Measurements from ENCODE around the gene VGLL1. TPM values are rescaled to one million over a fixed set of nuclear protein-coding genes. Genes with fewer than 3 reads are reported as not detected.

Gene VGLL1, protein sequence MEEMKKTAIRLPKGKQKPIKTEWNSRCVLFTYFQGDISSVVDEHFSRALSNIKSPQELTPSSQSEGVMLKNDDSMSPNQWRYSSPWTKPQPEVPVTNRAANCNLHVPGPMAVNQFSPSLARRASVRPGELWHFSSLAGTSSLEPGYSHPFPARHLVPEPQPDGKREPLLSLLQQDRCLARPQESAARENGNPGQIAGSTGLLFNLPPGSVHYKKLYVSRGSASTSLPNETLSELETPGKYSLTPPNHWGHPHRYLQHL
- 0.03 TPM for polyA plus RNA-seq (2013, experiment 1 of 2)
- polyA plus RNA-seq (2013, experiment 2 of 2) = not detected

DNA sequence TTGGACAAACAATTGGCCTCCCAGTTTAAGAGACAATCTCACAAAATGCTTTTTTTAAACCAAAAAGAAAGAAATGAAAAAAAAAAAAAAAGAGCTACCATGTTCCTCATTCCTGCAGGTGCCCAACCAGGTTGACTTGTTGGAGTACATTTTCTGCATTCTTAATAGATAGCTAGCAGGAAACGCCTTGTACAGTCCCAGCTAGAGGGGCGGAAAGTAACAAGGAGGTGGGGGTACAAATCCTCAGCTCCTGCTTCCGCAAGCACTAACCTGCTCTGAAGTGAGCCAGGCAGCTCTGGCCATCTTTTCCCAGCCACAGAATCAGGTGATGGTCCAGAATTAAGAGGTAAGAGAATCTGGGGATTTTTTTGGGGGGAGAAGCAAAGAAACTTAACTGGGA is at the start of gene VGLL1:
VGLL1 (plus strand) TSS at position 265 of the 400 bp plus-strand sequence. CDS start 3,806 bp downstream, outside the sequence.
- no peak within 1 kb of the TSS for H2BK15ac ChIP-seq (replicated peaks; ENCODE audit: low read depth)
- H2AK5ac ChIP-seq (ENCODE audit: low read length) = no peak within 1 kb of the TSS
- H3K79me1 ChIP-seq (ENCODE audit: low read length) = no peaks in the 10 kb centered on the region
- no peak within 1 kb of the TSS for H3K4ac ChIP-seq (ENCODE audit: low read depth, low read length)
- H4K8ac ChIP-seq (ENCODE audit: low read depth, low read length) = no peak within 1 kb of the TSS
- H3K23ac ChIP-seq (ENCODE audit: low read length) = no peak within 1 kb of the TSS
- H4K5ac ChIP-seq (ENCODE audit: low read length) = no peak within 1 kb of the TSS
- H3K79me2 ChIP-seq (ENCODE audit: control insufficient read depth, insufficient read depth, low read length) = no peaks in the 10 kb centered on the region
- no peaks in the 10 kb centered on the region for H3K36me3 ChIP-seq (ENCODE audit: control insufficient read depth, insufficient read depth, low read length)
- no peak within 1 kb of the TSS for H3K56ac ChIP-seq (ENCODE audit: low read length)
- no CpG with 5 or more reads among the region's 3 CpGs for WGBS (ENCODE audit: extremely low coverage, insufficient coverage, low lambda C conversion rate)
- no peak within 1 kb of the TSS for H2BK5ac ChIP-seq (ENCODE audit: low read length)
- no peak within 1 kb of the TSS for H3K18ac ChIP-seq (ENCODE audit: low read length)
- H3K4me1 ChIP-seq (ENCODE audit: control insufficient read depth, low read depth, low read length) = no peaks in the 10 kb centered on the region
- no peak for DNase-seq
- no peak within 1 kb of the TSS for H2BK120ac ChIP-seq (ENCODE audit: low read depth, low read length)
- H3K4me2 ChIP-seq (ENCODE audit: low read length) = no peak within 1 kb of the TSS
- H3K27ac ChIP-seq (ENCODE audit: low read depth, low read length) = no peak within 1 kb of the TSS
- H3K4me3 ChIP-seq (ENCODE audit: low read length) = no peak within 1 kb of the TSS
- H3K9ac ChIP-seq (ENCODE audit: low read length) = no peak within 1 kb of the TSS
- H3K27me3 ChIP-seq (ENCODE audit: insufficient read depth, low read length, poor library complexity) = no peaks in the 10 kb centered on the region

DNA sequence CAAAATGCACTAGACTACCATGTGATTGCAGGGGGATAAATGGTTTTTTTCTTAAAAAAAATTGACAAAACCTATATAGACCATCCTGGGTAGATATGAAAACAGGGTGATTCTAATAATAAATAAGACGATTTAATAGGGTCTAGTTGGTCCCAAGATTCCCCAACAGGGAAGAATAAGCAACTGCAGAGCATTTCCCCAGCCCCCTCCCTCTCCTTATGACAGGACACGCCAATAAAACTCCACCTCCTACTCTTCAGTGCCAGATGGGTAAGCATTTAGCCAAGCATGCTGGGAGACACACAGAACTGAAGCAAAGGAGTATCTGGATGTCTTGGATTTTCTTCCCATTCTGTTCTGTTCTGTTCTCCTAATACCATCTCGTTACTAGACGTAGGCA is 44.4 kb upstream of the VGLL1 start, which contains the start of gene BRS3:
BRS3 (plus strand) TSS at position 301 of the 400 bp plus-strand sequence. CDS start 168 bp downstream, outside the sequence.
- no peak within 1 kb of the TSS for H4K8ac ChIP-seq (ENCODE audit: low read depth, low read length)
- no peaks in the 10 kb centered on the region for H3K36me3 ChIP-seq (ENCODE audit: control insufficient read depth, insufficient read depth, low read length)
- WGBS (ENCODE audit: extremely low coverage, insufficient coverage, low lambda C conversion rate) = no CpG with 5 or more reads among the region's 4 CpGs

DNA sequence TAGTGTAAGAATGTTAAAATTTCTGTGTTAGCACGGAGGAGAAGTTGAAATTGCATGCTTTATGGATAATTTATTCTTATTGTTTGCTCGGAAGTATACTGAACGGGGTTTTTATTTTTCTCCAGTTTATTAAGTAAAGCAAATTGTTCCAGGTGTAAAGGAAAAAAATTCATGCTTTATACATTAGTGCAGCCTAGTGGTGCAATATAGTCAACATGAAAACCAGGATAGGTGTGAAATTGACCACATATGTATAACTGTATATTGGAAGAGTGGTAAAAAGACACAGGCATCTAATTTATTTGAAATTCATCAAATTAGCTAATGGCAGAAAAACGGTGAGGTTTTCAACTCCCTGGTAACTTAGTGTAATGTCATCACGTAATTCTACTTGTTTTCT is 43.3 kb upstream of the VGLL1 start:
- DNase-seq = no peak
- H3K9ac ChIP-seq (ENCODE audit: low read length) = no peak overlapping the region
- no peaks in the 10 kb centered on the region for H3K79me2 ChIP-seq (ENCODE audit: control insufficient read depth, insufficient read depth, low read length)
- no peak overlapping the region for H2AK5ac ChIP-seq (ENCODE audit: low read length)
- H3K79me1 ChIP-seq (ENCODE audit: low read length) = no peaks in the 10 kb centered on the region
- H2BK15ac ChIP-seq (replicated peaks; ENCODE audit: low read depth) = no peak overlapping the region
- 100% methylated on average over 1 of the region's 5 CpGs for WGBS (ENCODE audit: extremely low coverage, insufficient coverage, low lambda C conversion rate)
- H3K27ac ChIP-seq (ENCODE audit: low read depth, low read length) = no peak overlapping the region
- no peaks in the 10 kb centered on the region for H3K4me1 ChIP-seq (ENCODE audit: control insufficient read depth, low read depth, low read length)
- H4K8ac ChIP-seq (ENCODE audit: low read depth, low read length) = no peak overlapping the region
- no peak overlapping the region for H3K4me3 ChIP-seq (ENCODE audit: low read length)
- H3K4me2 ChIP-seq (ENCODE audit: low read length) = no peak overlapping the region
- H3K18ac ChIP-seq (ENCODE audit: low read length) = no peak overlapping the region
- no peaks in the 10 kb centered on the region for H3K36me3 ChIP-seq (ENCODE audit: control insufficient read depth, insufficient read depth, low read length)
- no peak overlapping the region for H2BK120ac ChIP-seq (ENCODE audit: low read depth, low read length)
- no peak overlapping the region for H3K23ac ChIP-seq (ENCODE audit: low read length)
- no peak overlapping the region for H4K5ac ChIP-seq (ENCODE audit: low read length)
- no peak overlapping the region for H2BK5ac ChIP-seq (ENCODE audit: low read length)
- no peak overlapping the region for H3K4ac ChIP-seq (ENCODE audit: low read depth, low read length)
- H3K56ac ChIP-seq (ENCODE audit: low read length) = no peak overlapping the region
- H3K27me3 ChIP-seq (ENCODE audit: insufficient read depth, low read length, poor library complexity) = no peaks in the 10 kb centered on the region

More for the DNA sequence above, 44.4 kb upstream of the VGLL1 start, which contains the start of gene BRS3:
- H2BK5ac ChIP-seq (ENCODE audit: low read length) = no peak within 1 kb of the TSS
- no peak within 1 kb of the TSS for H2BK15ac ChIP-seq (replicated peaks; ENCODE audit: low read depth)
- no peaks in the 10 kb centered on the region for H3K79me1 ChIP-seq (ENCODE audit: low read length)
- no peak for DNase-seq
- no peak within 1 kb of the TSS for H3K4me3 ChIP-seq (ENCODE audit: low read length)
- no peak within 1 kb of the TSS for H3K9ac ChIP-seq (ENCODE audit: low read length)
- no peaks in the 10 kb centered on the region for H3K27me3 ChIP-seq (ENCODE audit: insufficient read depth, low read length, poor library complexity)
- no peak within 1 kb of the TSS for H4K5ac ChIP-seq (ENCODE audit: low read length)
- H3K4me2 ChIP-seq (ENCODE audit: low read length) = no peak within 1 kb of the TSS
- no peak within 1 kb of the TSS for H3K27ac ChIP-seq (ENCODE audit: low read depth, low read length)
- no peak within 1 kb of the TSS for H2AK5ac ChIP-seq (ENCODE audit: low read length)
- no peak within 1 kb of the TSS for H3K18ac ChIP-seq (ENCODE audit: low read length)
- no peak within 1 kb of the TSS for H3K23ac ChIP-seq (ENCODE audit: low read length)
- H2BK120ac ChIP-seq (ENCODE audit: low read depth, low read length) = no peak within 1 kb of the TSS
- no peak within 1 kb of the TSS for H3K56ac ChIP-seq (ENCODE audit: low read length)
- H3K4ac ChIP-seq (ENCODE audit: low read depth, low read length) = no peak within 1 kb of the TSS
- H3K79me2 ChIP-seq (ENCODE audit: control insufficient read depth, insufficient read depth, low read length) = no peaks in the 10 kb centered on the region
- no peaks in the 10 kb centered on the region for H3K4me1 ChIP-seq (ENCODE audit: control insufficient read depth, low read depth, low read length)

DNA sequence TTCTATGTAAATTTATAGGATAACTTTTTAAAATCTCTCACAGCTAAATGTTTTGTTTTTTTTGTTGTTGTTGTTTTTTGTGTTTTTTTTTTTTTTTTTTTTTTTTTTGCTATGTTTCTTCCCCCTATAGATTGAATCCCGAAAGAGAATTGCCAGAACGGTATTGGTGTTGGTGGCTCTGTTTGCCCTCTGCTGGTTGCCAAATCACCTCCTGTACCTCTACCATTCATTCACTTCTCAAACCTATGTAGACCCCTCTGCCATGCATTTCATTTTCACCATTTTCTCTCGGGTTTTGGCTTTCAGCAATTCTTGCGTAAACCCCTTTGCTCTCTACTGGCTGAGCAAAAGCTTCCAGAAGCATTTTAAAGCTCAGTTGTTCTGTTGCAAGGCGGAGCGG is 40.2 kb upstream of the VGLL1 start:
- no peak overlapping the region for H3K56ac ChIP-seq (ENCODE audit: low read length)
- H3K36me3 ChIP-seq (ENCODE audit: control insufficient read depth, insufficient read depth, low read length) = no peaks in the 10 kb centered on the region
- H3K23ac ChIP-seq (ENCODE audit: low read length) = no peak overlapping the region
- no peak overlapping the region for H3K18ac ChIP-seq (ENCODE audit: low read length)
- no peak overlapping the region for H3K4me3 ChIP-seq (ENCODE audit: low read length)
- H3K4ac ChIP-seq (ENCODE audit: low read depth, low read length) = no peak overlapping the region
- no peak overlapping the region for H2AK5ac ChIP-seq (ENCODE audit: low read length)
- H4K5ac ChIP-seq (ENCODE audit: low read length) = no peak overlapping the region
- H4K8ac ChIP-seq (ENCODE audit: low read depth, low read length) = no peak overlapping the region
- H3K27ac ChIP-seq (ENCODE audit: low read depth, low read length) = no peak overlapping the region
- no peak overlapping the region for H3K4me2 ChIP-seq (ENCODE audit: low read length)
- DNase-seq = peak; percentile 16
- no peak overlapping the region for H2BK5ac ChIP-seq (ENCODE audit: low read length)
- H3K79me2 ChIP-seq (ENCODE audit: control insufficient read depth, insufficient read depth, low read length) = no peaks in the 10 kb centered on the region
- no peak overlapping the region for H3K9ac ChIP-seq (ENCODE audit: low read length)
- H3K27me3 ChIP-seq (ENCODE audit: insufficient read depth, low read length, poor library complexity) = no peaks in the 10 kb centered on the region
- no peak overlapping the region for H2BK15ac ChIP-seq (replicated peaks; ENCODE audit: low read depth)
- no CpG with 5 or more reads among the region's 6 CpGs for WGBS (ENCODE audit: extremely low coverage, insufficient coverage, low lambda C conversion rate)
- H2BK120ac ChIP-seq (ENCODE audit: low read depth, low read length) = no peak overlapping the region
- no peaks in the 10 kb centered on the region for H3K79me1 ChIP-seq (ENCODE audit: low read length)
- no peaks in the 10 kb centered on the region for H3K4me1 ChIP-seq (ENCODE audit: control insufficient read depth, low read depth, low read length)

DNA sequence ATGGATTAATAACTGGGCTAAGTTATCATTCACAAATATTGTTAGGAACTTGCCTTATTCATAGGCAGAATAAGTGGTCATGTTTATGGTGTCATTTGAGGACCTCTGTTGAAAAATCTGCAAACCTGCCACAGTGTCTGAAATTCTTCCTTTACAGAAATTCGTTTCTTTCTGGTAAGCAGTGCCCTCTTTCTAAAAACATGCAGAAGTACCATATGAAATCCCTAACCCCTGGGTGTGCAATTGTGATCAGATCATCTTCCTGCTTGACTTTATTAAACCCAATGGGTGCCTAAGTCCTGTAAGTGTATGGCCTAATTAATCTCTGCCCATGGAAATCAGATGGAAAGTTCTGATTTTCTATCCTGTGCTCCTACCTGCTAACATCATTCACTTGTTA is 39.0 kb upstream of the VGLL1 start:
- H3K27me3 ChIP-seq (ENCODE audit: insufficient read depth, low read length, poor library complexity) = no peaks in the 10 kb centered on the region
- H2AK5ac ChIP-seq (ENCODE audit: low read length) = no peak overlapping the region
- no peak overlapping the region for H3K4me3 ChIP-seq (ENCODE audit: low read length)
- no peak overlapping the region for H3K18ac ChIP-seq (ENCODE audit: low read length)
- no peak overlapping the region for H3K23ac ChIP-seq (ENCODE audit: low read length)
- no peaks in the 10 kb centered on the region for H3K79me1 ChIP-seq (ENCODE audit: low read length)
- no peaks in the 10 kb centered on the region for H3K4me1 ChIP-seq (ENCODE audit: control insufficient read depth, low read depth, low read length)
- no peaks in the 10 kb centered on the region for H3K36me3 ChIP-seq (ENCODE audit: control insufficient read depth, insufficient read depth, low read length)
- H3K27ac ChIP-seq (ENCODE audit: low read depth, low read length) = no peak overlapping the region
- no peak overlapping the region for H2BK5ac ChIP-seq (ENCODE audit: low read length)
- no peak overlapping the region for H3K4me2 ChIP-seq (ENCODE audit: low read length)
- no peaks in the 10 kb centered on the region for H3K79me2 ChIP-seq (ENCODE audit: control insufficient read depth, insufficient read depth, low read length)
- no CpG with 5 or more reads among the region's 1 CpG for WGBS (ENCODE audit: extremely low coverage, insufficient coverage, low lambda C conversion rate)
- no peak overlapping the region for H4K5ac ChIP-seq (ENCODE audit: low read length)
- H3K9ac ChIP-seq (ENCODE audit: low read length) = no peak overlapping the region
- H4K8ac ChIP-seq (ENCODE audit: low read depth, low read length) = no peak overlapping the region
- H3K56ac ChIP-seq (ENCODE audit: low read length) = no peak overlapping the region
- H2BK120ac ChIP-seq (ENCODE audit: low read depth, low read length) = no peak overlapping the region
- no peak for DNase-seq
- no peak overlapping the region for H3K4ac ChIP-seq (ENCODE audit: low read depth, low read length)
- H2BK15ac ChIP-seq (replicated peaks; ENCODE audit: low read depth) = no peak overlapping the region

DNA sequence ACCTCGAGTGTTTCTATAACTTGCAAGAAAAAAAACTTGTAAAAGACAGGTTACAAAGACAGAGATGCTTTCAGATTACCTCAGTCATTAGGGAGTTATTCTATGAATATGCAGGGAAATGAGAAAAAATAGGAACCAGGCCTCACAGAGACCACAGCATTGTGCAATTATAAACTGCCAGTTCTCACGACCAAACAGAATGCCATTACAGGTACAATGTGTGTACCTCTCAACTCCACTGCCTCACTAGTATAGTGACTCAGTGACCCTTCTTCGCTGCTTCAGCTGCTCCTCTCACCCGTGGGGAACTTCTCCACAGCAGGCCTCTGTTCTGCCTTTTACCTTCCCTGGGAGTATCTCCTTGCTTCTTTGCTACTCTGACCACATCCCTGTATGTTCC is 37.0 kb upstream of the VGLL1 start:
- no CpG with 5 or more reads among the region's 4 CpGs for WGBS (ENCODE audit: extremely low coverage, insufficient coverage, low lambda C conversion rate)
- peaks cover 3% of the 10 kb centered on the region for H3K79me2 ChIP-seq (ENCODE audit: control insufficient read depth, insufficient read depth, low read length)
- no peak overlapping the region for H3K4me3 ChIP-seq (ENCODE audit: low read length)
- H3K4me2 ChIP-seq (ENCODE audit: low read length) = no peak overlapping the region
- H4K8ac ChIP-seq (ENCODE audit: low read depth, low read length) = no peak overlapping the region
- no peak overlapping the region for H2BK120ac ChIP-seq (ENCODE audit: low read depth, low read length)
- H3K9ac ChIP-seq (ENCODE audit: low read length) = no peak overlapping the region
- no peak overlapping the region for H3K4ac ChIP-seq (ENCODE audit: low read depth, low read length)
- H3K36me3 ChIP-seq (ENCODE audit: control insufficient read depth, insufficient read depth, low read length) = no peaks in the 10 kb centered on the region
- DNase-seq = no peak
- no peaks in the 10 kb centered on the region for H3K27me3 ChIP-seq (ENCODE audit: insufficient read depth, low read length, poor library complexity)
- H2BK5ac ChIP-seq (ENCODE audit: low read length) = no peak overlapping the region
- H3K23ac ChIP-seq (ENCODE audit: low read length) = no peak overlapping the region
- H3K27ac ChIP-seq (ENCODE audit: low read depth, low read length) = no peak overlapping the region
- no peak overlapping the region for H4K5ac ChIP-seq (ENCODE audit: low read length)
- no peak overlapping the region for H2AK5ac ChIP-seq (ENCODE audit: low read length)
- no peaks in the 10 kb centered on the region for H3K4me1 ChIP-seq (ENCODE audit: control insufficient read depth, low read depth, low read length)
- H3K79me1 ChIP-seq (ENCODE audit: low read length) = no peaks in the 10 kb centered on the region
- H3K18ac ChIP-seq (ENCODE audit: low read length) = no peak overlapping the region
- H3K56ac ChIP-seq (ENCODE audit: low read length) = no peak overlapping the region
- H2BK15ac ChIP-seq (replicated peaks; ENCODE audit: low read depth) = no peak overlapping the region

All from mesendoderm (in vitro differentiated cells).